RWPE1 (cell line): ENCODE results near the gene RAPGEF5.

Experiments used
- CTCF ChIA-PET: fragments of 350-600 bp; sonication (Branson Sonifier 250); formaldehyde crosslinking; extraction: SDS; loops from one replicate; lab custom pipeline; 2021; lab: Yijun Ruan, JAX
- POLR2A ChIA-PET: fragments of 400-600 bp; formaldehyde crosslinking; extraction: SDS; loops from one replicate; lab custom pipeline; 2020; ENCODE audit warnings: antibody characterized with exemption; ENCODE audit not compliant: low non-redundant PET; lab: Yijun Ruan, JAX
- DNase-seq: peaks from one replicate; pipeline ENCODE4 v3.0.0; 2012; ENCODE audit warnings: low spot score
- H3K27ac ChIP-seq: fragments of 450-650 bp; 2 replicates; pipeline ENCODE4 v1.5.1; 2017
- CTCF ChIP-seq: fragments of 450-650 bp; conservative IDR thresholded peaks from 2 replicates; pipeline ENCODE4 v1.5.1; 2017; ENCODE audit warnings: low read depth, mild to moderate bottlenecking

RAPGEF5 gene

GRCh38 chr7:22267930-22268615 is 88.9 kb downstream of the RAPGEF5 start:
- ChIA-PET POLR2A (no interaction called here), CTCF (no interaction called here)
- DNase-seq = no peak
- H3K27ac ChIP-seq = no peak overlapping the region
- no peak for TF ChIP-seq CTCF

GRCh38 chr7:22262538-22262937 is 94.4 kb downstream of the RAPGEF5 start:
- DNase-seq = no peak
- no peak for TF ChIP-seq CTCF
- ChIA-PET POLR2A (no interaction called here), CTCF (no interaction called here)
- no peak overlapping the region for H3K27ac ChIP-seq

- H3K27ac ChIP-seq = no peak overlapping the region
- POLR2A ChIA-PET = no interaction called here
- no peak for TF ChIP-seq CTCF
- CTCF ChIA-PET = no interaction called here
- no peak for DNase-seq
Measured at GRCh38 chr7:22256541-22257096, 100.3 kb downstream of the RAPGEF5 start.

GRCh38 chr7:22255834-22256233 is 101.1 kb downstream of the RAPGEF5 start:
- DNase-seq = no peak
- ChIA-PET CTCF (no interaction called here), POLR2A (no interaction called here)
- H3K27ac ChIP-seq = no peak overlapping the region
- no peak for TF ChIP-seq CTCF

GRCh38 chr7:22255342-22255741 is 101.6 kb downstream of the RAPGEF5 start:
- no peak for DNase-seq
- POLR2A ChIA-PET = no interaction called here
- TF ChIP-seq CTCF = no peak
- CTCF ChIA-PET = no interaction called here
- no peak overlapping the region for H3K27ac ChIP-seq

- ChIA-PET CTCF (no interaction called here), POLR2A (no interaction called here)
- no peak for TF ChIP-seq CTCF
- H3K27ac ChIP-seq = no peak overlapping the region
- no peak for DNase-seq
Measured at GRCh38 chr7:22252936-22253536, 103.9 kb downstream of the RAPGEF5 start.
